GM23338 (cell line): ENCODE results near the gene RHBDF2. TPM values are rescaled to one million over a fixed set of nuclear protein-coding genes. Genes with fewer than 3 reads are reported as not detected.

Source experiments
- ATAC-seq: fragments of 200-7000 bp; cut with Tn5 transposase; 3 replicates; pipeline ENCODE4 v1.9.1; 2020
- DNase-seq: peaks from one replicate; pipeline ENCODE4 v3.0.0-alpha.2; 2015; ENCODE audit warnings: low spot score
- H2AFZ ChIP-seq: fragments of 200-600 bp; sonication (generic); 2 replicates; pipeline ENCODE4 v1.8.0; 2016; ENCODE audit warnings: antibody characterized with exemption, mild to moderate bottlenecking, moderate library complexity
- H3F3A ChIP-seq: fragments of 200-600 bp; sonication (generic); replicated peaks from 2 replicates; pipeline ENCODE4 v1.8.0; 2017; ENCODE audit warnings: antibody characterized with exemption, mixed run types, low read depth
- H3K27ac ChIP-seq: fragments of 200-600 bp; sonication (generic); 2 replicates; pipeline ENCODE4 v1.6.1; 2016; ENCODE audit warnings: low read depth
- H3K27me3 ChIP-seq: fragments of 200-600 bp; sonication (generic); 2 replicates; pipeline ENCODE4 v1.8.0; 2016; ENCODE audit warnings: mild to moderate bottlenecking, mixed run types, moderate library complexity; ENCODE audit not compliant: insufficient read depth
- H3K36me3 ChIP-seq: fragments of 200-600 bp; sonication (generic); 2 replicates; pipeline ENCODE4 v1.8.0; 2016; ENCODE audit warnings: mild to moderate bottlenecking; ENCODE audit not compliant: insufficient read depth
- H3K4me1 ChIP-seq: fragments of 200-600 bp; sonication (generic); 2 replicates; pipeline ENCODE4 v1.8.0; 2016; ENCODE audit warnings: mild to moderate bottlenecking, moderate library complexity; ENCODE audit not compliant: insufficient read depth
- H3K4me2 ChIP-seq: fragments of 200-600 bp; sonication (generic); 2 replicates; pipeline ENCODE4 v1.7.1; 2017; ENCODE audit warnings: mixed run types
- H3K4me3 ChIP-seq: fragments of 200-600 bp; sonication (generic); 2 replicates; pipeline ENCODE4 v1.6.1; 2016; ENCODE audit warnings: mixed run types
- H3K79me2 ChIP-seq: fragments of 200-600 bp; sonication (generic); replicated peaks from 2 replicates; pipeline ENCODE4 v1.8.0; 2017; ENCODE audit warnings: mild to moderate bottlenecking; ENCODE audit not compliant: insufficient read depth
- H3K9me2 ChIP-seq: fragments of 200-600 bp; sonication (generic); 2 replicates; pipeline ENCODE4 v1.8.0; 2017; ENCODE audit not compliant: insufficient read depth
- H4K20me1 ChIP-seq: fragments of 200-600 bp; sonication (generic); replicated peaks from 2 replicates; pipeline ENCODE4 v1.8.0; 2017; ENCODE audit warnings: mild to moderate bottlenecking; ENCODE audit not compliant: insufficient read depth
- H3K27ac Mint-ChIP-seq: 2 replicates; pipeline ENCODE4 v1.8.0; 2020; ENCODE audit warnings: inconsistent platforms, mild to moderate bottlenecking, moderate library complexity, mixed read lengths
- H3K27me3 Mint-ChIP-seq: 3 replicates; pipeline ENCODE4 v1.8.0; 2022; ENCODE audit warnings: low read depth, mild to moderate bottlenecking, moderate library complexity, mixed read lengths, inconsistent platforms; ENCODE audit not compliant: insufficient read depth, poor library complexity
- H3K36me3 Mint-ChIP-seq: 3 replicates; pipeline ENCODE4 v1.8.0; 2021; ENCODE audit warnings: low read depth, mild to moderate bottlenecking, inconsistent platforms, moderate library complexity, mixed read lengths
- H3K4me1 Mint-ChIP-seq: 3 replicates; pipeline ENCODE4 v1.8.0; 2020; ENCODE audit warnings: mild to moderate bottlenecking, inconsistent platforms, mixed read lengths
- H3K4me3 Mint-ChIP-seq: 3 replicates; pipeline ENCODE4 v1.8.0; 2021; ENCODE audit warnings: moderate library complexity, mild to moderate bottlenecking, inconsistent platforms, mixed read lengths
- H3K9me3 Mint-ChIP-seq: 3 replicates; pipeline ENCODE4 v1.8.0; 2020; ENCODE audit warnings: moderate library complexity, mild to moderate bottlenecking, inconsistent platforms, mixed read lengths
- CREB1 ChIP-seq: fragments of 250-450 bp; sonication (Bioruptor Pico); IDR thresholded peaks from 2 replicates; pipeline ENCODE4 v1.5.0; 2020; ENCODE audit warnings: low read depth, mild to moderate bottlenecking, moderate library complexity
- CTCF ChIP-seq, 2 experiments: fragments of 200-600 bp in 1 of 2; sonication (generic) in 1 of 2; conservative IDR thresholded peaks; 2 replicates each; pipeline versions ENCODE4 v1.5.1 to v1.6.1; 2016 to 2017; ENCODE audit warnings: antibody characterized with exemption in 2 of 2, low read depth in 2 of 2, mild to moderate bottlenecking in 2 of 2, moderate library complexity in 1 of 2
- ETS1 ChIP-seq: IDR thresholded peaks from 2 replicates; pipeline ENCODE4 v1.6.1; 2016; ENCODE audit warnings: antibody characterized with exemption
- EZH2 ChIP-seq: fragments of 200-600 bp; sonication (generic); IDR thresholded peaks from one replicate; pipeline ENCODE4 v1.8.0; 2017; ENCODE audit warnings: antibody characterized with exemption, mild to moderate bottlenecking, low read depth; ENCODE audit not compliant: unreplicated experiment
- EZH2phosphoT487 ChIP-seq: fragments of 200-600 bp; sonication (generic); IDR thresholded peaks from one replicate; pipeline ENCODE4 v1.8.1; 2018; ENCODE audit warnings: antibody characterized with exemption; ENCODE audit not compliant: unreplicated experiment
- JUNB ChIP-seq: IDR thresholded peaks from one replicate; pipeline ENCODE4 v1.6.1; 2016; ENCODE audit warnings: antibody characterized with exemption; ENCODE audit not compliant: unreplicated experiment
- NANOG ChIP-seq: IDR thresholded peaks from 2 replicates; pipeline ENCODE4 v1.6.1; 2016; ENCODE audit warnings: antibody characterized with exemption, borderline replicate concordance
- REST ChIP-seq: IDR thresholded peaks from one replicate; pipeline ENCODE4 v1.6.1; 2018; ENCODE audit warnings: antibody characterized with exemption; ENCODE audit not compliant: unreplicated experiment
- STAT1 ChIP-seq: IDR thresholded peaks from one replicate; pipeline ENCODE4 v1.6.1; 2016; ENCODE audit warnings: antibody characterized with exemption; ENCODE audit not compliant: unreplicated experiment
- ZNF114 ChIP-seq: fragments of 250-450 bp; sonication (Bioruptor Pico); IDR thresholded peaks from 2 replicates; pipeline ENCODE4 v1.5.0; 2020; ENCODE audit warnings: mild to moderate bottlenecking, moderate library complexity
- ZNF462 ChIP-seq: fragments of 250-450 bp; sonication (Bioruptor Pico); IDR thresholded peaks from 2 replicates; pipeline ENCODE4 v1.5.0; 2020; ENCODE audit warnings: mild to moderate bottlenecking, moderate library complexity
- polyA plus RNA-seq: library from polyadenylated mRNA; unstranded; fragments of >200 nt; fragmentation: Nextera tagmentation; extraction: Ambion mirVana; gene quantifications from 2 replicates; pipeline ENCODE4 v1.2.1, GENCODE V29; 2016
- total RNA-seq: library from RNA; depleted of rRNA; stranded (reverse); fragments of >200 nt; shearing (Covaris generic); gene quantifications from 2 replicates; pipeline ENCODE4 v1.2.3, GENCODE V29; 2014

RHBDF2 gene
- total and polyA plus RNA-seq, 2 experiments from 2014 or later = 9.4 to 29.5 TPM

- TF ChIP-seq CTCF (conservative IDR thresholded peaks at IDR 0.05; ENCODE audit: low read depth in 2 of 2) = no peak
Measured at GRCh38 chr17:76521262-76521661, 20.0 kb upstream of the RHBDF2 start (continued).

GRCh38 chr17:76519048-76519966 lies 18.1 kb upstream of the RHBDF2 start:
- H3K27ac ChIP-seq = no peak overlapping the region
- Mint-ChIP-seq H3K4me1 (peaks cover 11% of the 10 kb centered on the region), H3K4me3 (no peak overlapping the region; the same call in 2 of the 3 replicates), H3K9me3 (peaks cover 3% of the 10 kb centered on the region; the same call in 1 of the 3 replicates), H3K27me3 (peaks cover 17% of the 10 kb centered on the region), H3K27ac (no peak overlapping the region), H3K36me3 (no peaks in the 10 kb centered on the region)
- no peak overlapping the region for H3K4me2 ChIP-seq
- H3K9me2 ChIP-seq = peaks cover 2% of the 10 kb centered on the region; the same call in 1 of the 2 replicates
- ATAC-seq (no peak), DNase-seq (no peak)
- no peaks in the 10 kb centered on the region for H3K79me2 ChIP-seq
- no peak overlapping the region for H2AFZ ChIP-seq
- no peaks in the 10 kb centered on the region for H3K4me1 ChIP-seq
- no peaks in the 10 kb centered on the region for H3F3A ChIP-seq
- no peaks in the 10 kb centered on the region for H4K20me1 ChIP-seq
- peaks cover 5% of the 10 kb centered on the region; the same call in 1 of the 2 replicates for H3K27me3 ChIP-seq
- no peaks in the 10 kb centered on the region for H3K36me3 ChIP-seq
- H3K4me3 ChIP-seq = no peak overlapping the region
- TF ChIP-seq STAT1 (no peak), ETS1 (no peak), ZNF462 (CRISPR knock-in tag) (no peak), EZH2 (no peak), JUNB (no peak), NANOG (no peak), EZH2phosphoT487 (no peak), CREB1 (CRISPR knock-in tag) (no peak), ZNF114 (CRISPR knock-in tag) (no peak), REST (no peak)
